ENCODE measurements around the gene PTK6.
"Not testable (repeated sequence)": the region's sequence is repeated elsewhere in the genome, so short reads cannot be mapped to it uniquely, and the experiment has no call there.

The PTK6 gene

GRCh38 chr20:63536997-63537524 lies at the start of gene PTK6:
TSS of gene PTK6 (minus strand) at chr20:63537376. CDS start at chr20:63537314, 62 bp downstream.
- DNase-seq (ENCODE audit: insufficient read length, low spot score): peak; percentile 77
- FAIRE-seq: no peak

GRCh38 chr20:63586797-63587196 lies 49.6 kb upstream of the PTK6 start:
- no peak for DNase-seq (ENCODE audit: insufficient read length, low spot score)
- no peak for FAIRE-seq

DNA sequence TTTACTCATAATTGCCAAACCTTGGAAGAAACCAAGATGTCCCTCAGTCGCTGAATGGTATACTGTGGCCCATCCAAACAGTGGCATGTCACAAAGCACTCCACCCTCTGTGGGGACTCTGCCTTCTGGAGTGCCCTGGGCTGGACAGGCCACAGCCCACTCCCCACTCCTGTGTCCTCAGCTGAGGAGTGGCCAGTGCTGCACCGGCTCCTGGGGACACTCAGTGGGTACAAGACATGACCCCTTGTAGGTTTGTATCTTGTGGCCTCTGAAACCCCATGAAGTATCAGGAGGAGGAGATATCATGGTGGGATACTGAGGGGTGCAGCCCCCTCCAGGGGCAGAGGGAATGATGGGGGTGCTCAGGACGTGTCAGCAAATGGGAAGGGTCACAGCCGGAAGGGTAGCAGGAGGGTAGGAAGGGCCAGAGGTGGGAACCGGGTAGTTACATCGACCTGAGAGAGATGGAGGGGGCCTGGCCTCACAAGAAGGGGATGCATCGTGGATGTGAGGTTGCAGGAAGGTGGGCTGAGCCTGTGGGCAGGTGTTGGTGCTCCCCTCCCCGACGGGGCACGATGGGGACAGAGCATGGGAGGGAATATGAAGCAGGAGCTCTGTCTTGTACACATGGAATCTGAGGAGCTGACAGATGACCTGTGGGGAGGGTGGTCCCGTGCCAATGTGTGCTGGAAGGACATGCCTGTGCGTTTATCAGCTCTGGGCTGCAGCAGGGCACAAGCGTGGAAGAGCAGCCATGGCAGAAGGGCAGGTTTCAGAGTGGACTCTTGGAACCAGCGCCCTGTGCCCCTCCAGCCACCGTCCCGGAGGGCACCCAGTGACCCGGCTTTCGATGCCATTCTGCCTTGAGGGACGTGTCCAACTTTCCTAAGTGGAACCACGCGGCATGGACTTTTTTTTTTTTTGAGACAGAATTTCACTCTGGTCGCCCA lies 48.7 kb upstream of the PTK6 start:
- no peak for FAIRE-seq

GRCh38 chr20:63582382-63583063 lies 45.3 kb upstream of the PTK6 start:
- FAIRE-seq (no peak), DNase-seq (ENCODE audit: insufficient read length, low spot score) (no peak)

More for the DNA sequence above, 48.7 kb upstream of the PTK6 start:
- DNase-seq (ENCODE audit: insufficient read length, low spot score): no peak

GRCh38 chr20:63580796-63581461 lies 43.8 kb upstream of the PTK6 start:
- no peak for FAIRE-seq
- no peak for DNase-seq (ENCODE audit: insufficient read length, low spot score)

- no peak for FAIRE-seq
- DNase-seq (ENCODE audit: insufficient read length, low spot score): no peak
Observed at GRCh38 chr20:63579017-63579694, 42.0 kb upstream of the PTK6 start.

DNA sequence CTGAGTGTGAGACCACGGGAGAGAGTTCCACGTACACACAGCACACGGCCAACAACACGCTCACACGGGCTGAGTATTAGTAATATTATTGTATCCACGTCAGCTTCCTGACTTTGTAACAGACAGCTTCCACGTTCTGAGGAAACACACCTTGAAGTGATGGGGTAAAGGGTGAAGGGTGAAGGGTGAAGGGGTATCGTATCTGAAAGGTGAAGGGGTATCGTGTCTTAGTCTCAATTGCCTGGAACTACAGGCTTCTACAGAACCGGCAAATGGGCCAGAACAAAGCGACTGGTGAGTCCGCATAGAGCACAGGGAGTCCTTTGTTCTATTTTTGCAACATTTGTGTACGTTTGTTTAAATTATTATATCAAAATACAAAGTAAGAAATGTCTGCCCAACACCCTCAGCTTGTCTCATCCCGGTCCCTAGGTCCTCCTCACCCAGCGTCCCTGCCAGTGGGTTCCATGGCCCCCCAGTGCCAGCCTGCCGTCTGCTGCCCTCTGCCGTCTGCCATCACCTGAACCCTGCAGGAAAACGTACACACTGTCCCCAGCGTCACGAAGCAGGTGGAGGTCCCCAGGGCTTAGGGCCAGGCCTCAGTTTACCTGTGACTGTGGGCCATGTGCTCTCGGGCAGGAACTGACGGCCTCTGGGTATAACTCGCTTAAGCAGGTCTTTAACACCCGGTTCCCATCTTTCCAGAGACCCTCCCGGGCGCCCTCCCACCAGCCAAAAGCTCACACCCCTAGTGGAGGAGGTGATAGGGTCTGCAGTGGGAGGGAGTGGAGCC lies 41.2 kb upstream of the PTK6 start:
- FAIRE-seq (no peak), DNase-seq (ENCODE audit: insufficient read length, low spot score) (no peak)

DNA sequence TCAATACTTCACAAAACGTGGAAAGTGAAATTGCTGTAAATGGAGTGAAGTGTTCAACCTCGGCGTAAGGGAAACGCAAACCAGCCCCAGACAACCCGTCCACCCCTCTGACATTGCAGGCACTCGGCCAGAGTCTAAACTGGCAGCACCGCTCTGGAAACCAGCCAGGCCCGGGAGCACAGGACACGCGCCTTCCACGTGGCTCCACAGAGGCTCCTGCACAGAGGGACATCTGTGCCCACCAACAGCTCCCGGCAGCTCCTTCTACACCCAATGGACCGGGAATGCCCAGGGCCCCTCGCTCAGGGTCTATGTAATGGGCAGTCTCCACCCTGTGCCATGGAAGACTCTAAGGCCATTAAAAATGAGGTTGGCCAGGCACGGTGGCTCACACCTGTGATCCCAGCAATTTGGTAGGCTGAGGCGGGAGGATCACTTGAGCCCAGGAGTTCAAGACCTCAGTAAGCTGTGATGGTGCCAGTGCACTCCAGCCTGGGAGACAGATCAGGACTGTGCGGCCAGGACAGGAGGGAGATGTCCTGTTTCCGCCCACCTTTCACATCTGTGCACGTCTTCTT lies 40.2 kb upstream of the PTK6 start:
- FAIRE-seq: no peak
- no peak for DNase-seq (ENCODE audit: insufficient read length, low spot score)

- DNase-seq (ENCODE audit: insufficient read length, low spot score) (no peak), FAIRE-seq (no peak)
Observed at GRCh38 chr20:63576311-63576710, 39.1 kb upstream of the PTK6 start.

DNA sequence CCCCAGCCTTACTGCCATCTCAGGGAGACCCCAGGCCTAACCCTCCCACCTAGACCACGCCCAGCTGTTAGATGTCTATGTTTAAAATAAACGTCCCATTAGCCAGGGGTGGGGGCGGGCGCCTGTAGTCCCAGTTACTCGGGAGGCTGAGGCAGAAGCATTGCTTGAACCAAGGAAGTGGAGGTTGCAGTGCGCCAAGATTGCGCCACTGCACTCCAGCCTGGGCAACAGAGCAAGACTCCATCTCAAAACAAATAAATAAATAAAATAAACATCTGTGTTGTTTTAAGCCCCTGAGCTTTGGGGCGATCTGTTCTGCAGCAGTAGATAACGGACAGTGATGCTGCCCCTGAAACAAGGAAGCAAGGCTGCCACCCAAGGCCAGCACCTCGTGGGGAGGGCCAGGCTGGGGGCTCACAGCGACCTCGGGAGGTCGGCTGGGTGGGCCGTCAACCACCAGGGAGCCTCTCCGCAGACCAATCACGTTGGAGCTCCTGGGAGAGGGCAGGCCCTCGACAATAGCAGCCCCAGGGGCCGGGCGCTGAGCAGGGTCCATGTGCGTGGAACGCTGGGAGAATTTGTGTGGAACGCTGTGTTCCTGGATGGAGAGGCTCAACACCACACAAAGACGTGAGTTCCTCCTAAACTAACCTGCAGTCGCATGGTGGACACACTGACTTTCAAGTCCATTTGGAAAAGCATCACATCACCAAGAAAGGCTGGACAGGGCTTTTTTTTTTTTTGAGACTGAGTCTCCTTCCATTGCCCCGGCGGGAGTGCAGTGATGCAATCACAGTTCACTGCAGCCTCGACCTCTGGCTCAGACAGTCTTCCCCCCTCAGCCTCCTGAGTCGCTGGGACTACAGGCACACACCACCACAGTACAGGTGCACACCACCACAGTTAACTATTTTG lies 37.9 kb upstream of the PTK6 start:
- FAIRE-seq (no peak), DNase-seq (ENCODE audit: insufficient read length, low spot score) (no peak)

DNA sequence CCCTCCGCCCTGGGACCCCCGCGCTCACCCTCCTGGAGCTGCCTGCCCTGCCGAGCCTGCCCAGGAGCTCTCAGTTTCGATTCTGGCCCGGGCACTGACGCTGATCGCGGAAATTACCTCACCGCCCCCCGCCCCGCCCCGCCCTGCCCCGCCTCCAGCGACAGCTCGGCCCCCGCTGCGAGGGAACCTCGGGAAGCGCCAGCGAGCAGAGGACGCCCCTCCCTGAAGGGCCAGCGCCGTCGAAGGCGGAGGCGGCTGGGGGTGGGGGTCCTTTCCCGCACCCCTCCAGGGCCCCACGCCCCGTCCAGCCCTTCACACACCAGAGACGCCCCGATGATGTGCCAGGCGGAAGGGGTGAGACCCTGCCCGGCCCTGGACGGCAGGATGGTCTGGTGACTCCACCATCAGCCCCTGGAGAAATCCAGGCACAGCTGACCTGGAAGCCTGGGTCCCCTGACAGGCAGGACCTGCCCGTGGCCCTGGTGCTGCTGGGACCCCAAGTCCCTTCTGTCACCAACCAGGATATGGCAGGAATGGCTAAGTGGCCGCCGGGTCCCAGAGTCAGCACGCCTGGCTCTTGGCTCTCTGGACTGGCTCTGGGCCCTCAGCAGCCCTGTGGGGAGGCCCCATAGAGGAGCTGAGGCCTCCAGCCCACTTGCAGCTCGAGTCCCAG lies 37.1 kb upstream of the PTK6 start, which contains the start of gene HELZ2:
Gene HELZ2 (minus strand): TSS at position 84 of the 673 bp plus-strand sequence. CDS start 1,854 bp downstream, outside the sequence.
- no peak for FAIRE-seq
- peak; percentile 91 for DNase-seq (ENCODE audit: insufficient read length, low spot score)

- DNase-seq (ENCODE audit: insufficient read length, low spot score) (no peak), FAIRE-seq (no peak)
Observed at GRCh38 chr20:63573647-63574131, 36.5 kb upstream of the PTK6 start.

DNA sequence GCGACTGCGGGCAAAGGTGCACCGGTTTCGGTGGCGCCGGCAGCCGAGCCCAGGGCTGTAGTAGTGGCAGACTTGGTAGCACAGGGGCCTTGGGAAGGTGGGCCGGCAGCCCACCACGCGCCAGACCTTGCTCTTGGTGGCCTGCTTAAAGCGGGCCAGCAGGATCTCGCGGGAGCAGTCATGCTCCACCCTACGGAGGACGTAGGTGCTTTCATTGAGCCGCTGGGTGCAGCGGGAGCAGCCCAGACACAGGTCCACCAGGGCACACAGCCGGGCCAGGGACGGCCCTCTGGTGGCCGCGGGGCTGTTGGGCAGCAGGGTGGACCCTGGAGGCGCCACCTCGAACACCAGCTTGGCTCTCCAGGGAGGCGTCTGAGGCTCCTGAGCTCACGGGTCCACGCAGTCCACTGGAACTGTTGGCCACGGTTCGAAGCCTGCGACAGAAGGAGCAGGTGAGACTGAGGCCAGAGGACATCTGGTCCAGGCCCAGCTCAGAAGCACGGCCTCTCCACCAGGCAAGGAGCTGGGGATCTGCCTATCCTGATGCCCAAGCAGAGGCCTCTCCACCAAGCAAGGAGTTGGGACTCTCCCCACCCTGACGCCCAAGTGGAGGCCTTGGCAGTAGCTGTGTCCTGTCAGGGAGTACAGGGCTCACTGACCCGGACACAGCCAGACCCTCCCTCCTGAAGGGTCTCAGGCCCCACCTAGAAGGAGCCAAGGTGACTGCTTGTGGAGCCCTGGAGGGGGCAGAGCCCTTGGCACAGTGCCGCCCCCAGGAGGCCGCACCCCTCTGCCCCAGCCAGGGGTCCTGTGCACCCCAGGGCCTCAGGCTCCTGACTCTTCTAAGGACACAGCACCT lies 35.8 kb upstream of the PTK6 start:
- FAIRE-seq (no peak), DNase-seq (ENCODE audit: insufficient read length, low spot score) (no peak)

DNA sequence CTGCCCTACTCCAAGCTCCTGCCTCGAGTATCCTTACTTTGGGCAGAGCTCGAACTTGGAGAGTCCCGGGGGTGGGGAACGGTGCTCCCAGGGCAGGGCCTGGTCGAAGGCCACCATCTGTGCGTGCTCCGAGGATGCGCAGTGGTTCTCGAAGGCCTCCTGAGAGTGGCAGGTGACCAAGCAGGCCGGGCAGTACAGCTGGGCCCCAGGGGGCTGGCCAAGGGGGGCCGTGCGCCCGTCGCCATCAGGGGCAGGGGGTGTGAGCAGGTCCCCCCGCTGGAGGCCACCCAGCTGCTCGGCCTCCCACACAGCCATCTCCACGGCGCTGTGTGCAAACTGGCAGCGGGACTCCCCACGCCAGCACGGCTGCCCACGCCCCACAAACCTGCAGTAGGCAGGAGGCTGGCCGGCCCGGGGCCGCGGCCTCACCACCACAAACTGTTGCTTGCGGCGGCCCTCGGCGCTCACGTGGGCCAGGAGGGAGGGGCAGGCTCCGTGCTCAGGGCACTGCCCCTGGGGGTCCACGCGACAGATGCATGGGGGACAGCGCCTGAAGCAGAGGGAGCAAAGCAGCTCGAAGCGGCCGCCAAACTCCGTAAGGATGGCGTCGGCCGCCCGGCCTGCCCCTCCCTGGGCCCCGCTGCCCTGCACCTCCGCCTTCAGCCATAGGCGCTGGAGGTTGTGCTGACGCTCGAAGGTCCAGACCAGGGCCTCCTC lies 35.1 kb upstream of the PTK6 start:
- DNase-seq (ENCODE audit: insufficient read length, low spot score) (no peak), FAIRE-seq (no peak)

DNA sequence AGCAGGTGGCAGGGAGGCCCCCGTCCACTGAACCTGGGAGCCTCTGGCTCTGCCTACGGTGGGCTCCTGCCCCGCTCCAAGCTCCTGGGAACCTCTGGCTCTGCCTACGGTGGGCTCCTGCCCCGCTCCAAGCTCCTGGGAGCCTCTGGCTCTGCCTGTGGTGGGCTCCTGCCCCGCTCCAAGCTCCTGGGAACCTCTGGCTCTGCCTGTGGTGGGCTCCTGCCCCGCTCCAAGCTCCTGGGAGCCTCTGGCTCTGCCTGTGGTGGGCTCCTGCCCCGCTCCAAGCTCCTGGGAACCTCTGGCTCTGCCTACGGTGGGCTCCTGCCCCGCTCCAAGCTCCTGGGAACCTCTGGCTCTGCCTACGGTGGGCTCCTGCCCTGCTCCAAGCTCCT lies 33.9 kb upstream of the PTK6 start:
- not testable (repeated sequence) for FAIRE-seq; DNase-seq (ENCODE audit: insufficient read length, low spot score)
